HL-60 (cell line): Measurements from ENCODE around the gene PCAT7.

ENCODE experiments used
- CTCF ChIP-seq: IDR thresholded peaks from one replicate; pipeline ENCODE4 v1.5.1; 2011; ENCODE audit warnings: low read length, control low read depth, inconsistent platforms; ENCODE audit not compliant: insufficient read depth
- GABPA ChIP-seq: IDR thresholded peaks from 2 replicates; pipeline ENCODE4 v1.6.1; 2012; ENCODE audit warnings: low read depth
- REST ChIP-seq: IDR thresholded peaks from 2 replicates; pipeline ENCODE4 v1.6.1; 2012; ENCODE audit warnings: low read depth; ENCODE audit not compliant: insufficient replicate concordance

- TF ChIP-seq CTCF (no peak), REST (no peak), GABPA (no peak)
Observed at GRCh38 chr9:94517254-94517653, 37.6 kb upstream of the PCAT7 start.
